HCT116 (cell line): ENCODE measurements around the gene MAP6D1. TPM values are rescaled to one million over a fixed set of nuclear protein-coding genes. Genes with fewer than 3 reads are reported as not detected.

Source experiments
- ATAC-seq: fragments of 200-7000 bp; cut with Tn5 transposase; 2 replicates; pipeline ENCODE4 v1.9.1; 2020; ENCODE audit warnings: mild to moderate bottlenecking, moderate library complexity
- BruUV-seq: library from RNA; stranded (reverse); fragments of 400-500 nt; replicated peaks from 2 replicates; lab custom pipeline; 2021; lab: Mats Ljungman, UMichigan
- CTCF ChIA-PET: fragments of 300-600 bp; sonication (Branson Sonifier 250); formaldehyde crosslinking; loops from one replicate; lab custom pipeline; 2021; ENCODE audit warnings: antibody characterized with exemption; lab: Charles Lee
- POLR2A ChIA-PET: fragments of 300-600, 350-600 bp; sonication (Branson Sonifier 250); formaldehyde crosslinking; loops from one replicate; lab custom pipeline; 2021; ENCODE audit warnings: antibody characterized with exemption; lab: Charles Lee
- RAD21 ChIA-PET, 2 experiments: fragments of 300-600 bp; sonication (Branson Sonifier 250); formaldehyde crosslinking; loops; one replicate each; lab custom pipeline; 2023; ENCODE audit warnings: low total read pairs in 2 of 2; ENCODE audit not compliant: uncharacterized antibody in 2 of 2, unreplicated experiment in 2 of 2, low non-redundant PET in 1 of 2; lab: Charles Lee
- DNase-seq: peaks from one replicate; pipeline ENCODE4 v3.0.0-alpha.2; 2010; ENCODE audit warnings: low read depth, low spot score
- H2AFZ ChIP-seq: fragments of 200-600 bp; shearing (Covaris generic), sonication (generic); 2 replicates; pipeline ENCODE4 v1.6.1; 2017; ENCODE audit warnings: low read depth, mixed run types, mixed read lengths, antibody characterized with exemption, low read length; ENCODE audit not compliant: poor library complexity, severe bottlenecking
- H3K27ac ChIP-seq: 2 replicates; pipeline ENCODE4 v1.5.1; 2012; ENCODE audit warnings: low read depth, low read length
- H3K27me3 ChIP-seq: fragments of 200-600 bp; sonication (generic); 2 replicates; pipeline ENCODE4 v1.6.1; 2016; ENCODE audit warnings: mixed run types, low read length, mixed read lengths; ENCODE audit not compliant: insufficient read depth
- H3K36me3 ChIP-seq, 2 experiments: fragments of 200-500 bp in 1 of 2; fragments of 200-600 bp in 1 of 2; sonication (Bioruptor generic) in 1 of 2; sonication (generic) in 1 of 2; 2 replicates each; pipeline versions ENCODE4 v1.5.1 to v1.6.1; 2014 to 2016; ENCODE audit warnings: low read length in 2 of 2, inconsistent platforms in 1 of 2, mixed read lengths in 1 of 2, mixed run types in 1 of 2; ENCODE audit not compliant: insufficient read depth in 2 of 2, control insufficient read depth in 1 of 2
- H3K4me1 ChIP-seq, 2 experiments: fragments of 200-600 bp in 1 of 2; sonication (generic) in 1 of 2; 2 replicates each; pipeline versions ENCODE4 v1.5.1 to v1.6.1; 2012 to 2017; ENCODE audit warnings: low read length in 2 of 2, inconsistent platforms in 1 of 2, mild to moderate bottlenecking in 1 of 2, mixed read lengths in 1 of 2, mixed run types in 1 of 2, moderate library complexity in 1 of 2; ENCODE audit not compliant: insufficient read depth in 2 of 2, control insufficient read depth in 1 of 2
- H3K4me2 ChIP-seq: fragments of 200-600 bp; sonication (generic); 2 replicates; pipeline ENCODE4 v1.6.1; 2017; ENCODE audit warnings: mixed run types, low read length, mixed read lengths
- H3K4me3 ChIP-seq, 2 experiments: fragments of 200-600 bp in 1 of 2; sonication (generic) in 1 of 2; replicated peaks in 1 of 2; 2 replicates each; pipeline ENCODE4 v1.5.1; 2011 to 2016; ENCODE audit warnings: low read length in 2 of 2, control low read depth in 1 of 2, low read depth in 1 of 2, mild to moderate bottlenecking in 1 of 2, mixed read lengths in 1 of 2, mixed run types in 1 of 2
- H3K79me2 ChIP-seq: fragments of 200-600 bp; sonication (generic); 2 replicates; pipeline ENCODE4 v1.6.1; 2017; ENCODE audit warnings: mild to moderate bottlenecking, mixed run types, low read length, moderate library complexity, mixed read lengths; ENCODE audit not compliant: insufficient read depth
- H3K9ac ChIP-seq: fragments of 200-600 bp; sonication (generic); 2 replicates; pipeline ENCODE4 v1.6.1; 2016; ENCODE audit warnings: low read length, mixed read lengths
- H3K9me2 ChIP-seq: fragments of 200-600 bp; sonication (generic), shearing (Covaris generic); 2 replicates; pipeline ENCODE4 v1.6.1; 2017; ENCODE audit warnings: mixed run types, mild to moderate bottlenecking, moderate library complexity; ENCODE audit not compliant: insufficient read depth
- H3K9me3 ChIP-seq, 2 experiments: fragments of 200-500 bp in 1 of 2; fragments of 200-600 bp in 1 of 2; sonication (Bioruptor generic) in 1 of 2; sonication (generic) in 1 of 2; 2 replicates each; pipeline ENCODE4 v1.6.1; 2014 to 2017; ENCODE audit warnings: low read length in 2 of 2, mixed read lengths in 2 of 2, inconsistent platforms in 1 of 2, low read depth in 1 of 2, mild to moderate bottlenecking in 1 of 2, mixed run types in 1 of 2, moderate library complexity in 1 of 2; ENCODE audit not compliant: control insufficient read depth in 1 of 2, insufficient read depth in 1 of 2
- H4K20me1 ChIP-seq: fragments of 200-600 bp; sonication (generic), shearing (Covaris generic); 2 replicates; pipeline ENCODE4 v1.6.1; 2017; ENCODE audit warnings: mixed run types, mild to moderate bottlenecking, moderate library complexity; ENCODE audit not compliant: insufficient read depth
- CBX3 ChIP-seq: IDR thresholded peaks from 2 replicates; pipeline ENCODE4 v1.6.1; 2012; ENCODE audit warnings: low read depth
- CEBPB ChIP-seq: IDR thresholded peaks from 2 replicates; pipeline ENCODE4 v1.6.1; 2012; ENCODE audit warnings: low read depth
- CTCF ChIP-seq, 3 experiments: fragments of 200-600 bp in 1 of 3; sonication (generic) in 1 of 3; IDR thresholded peaks in 2 of 3; conservative IDR thresholded peaks in 1 of 3; 2 replicates each; pipeline ENCODE4 v1.5.1; 2012 to 2017; ENCODE audit warnings: low read depth in 2 of 3, low read length in 2 of 3, antibody characterized with exemption in 1 of 3, borderline replicate concordance in 1 of 3, control low read depth in 1 of 3, mild to moderate bottlenecking in 1 of 3, mixed read lengths in 1 of 3, mixed run types in 1 of 3, moderate library complexity in 1 of 3; ENCODE audit not compliant: insufficient read depth in 1 of 3
- EGR1 ChIP-seq: IDR thresholded peaks from 2 replicates; pipeline ENCODE4 v1.6.1; 2012; ENCODE audit warnings: low read depth
- ELF1 ChIP-seq: IDR thresholded peaks from 2 replicates; pipeline ENCODE4 v1.6.1; 2012; ENCODE audit warnings: low read depth, borderline replicate concordance
- EZH2phosphoT487 ChIP-seq: fragments of 200-600 bp; IDR thresholded peaks from 2 replicates; pipeline ENCODE4 v1.6.1; 2018; ENCODE audit warnings: antibody characterized with exemption, borderline replicate concordance
- FOSL1 ChIP-seq: IDR thresholded peaks from 2 replicates; pipeline ENCODE4 v1.6.1; 2012; ENCODE audit warnings: low read depth
- POLR2A ChIP-seq: IDR thresholded peaks from 2 replicates; pipeline ENCODE4 v1.7.0; 2011; ENCODE audit warnings: borderline replicate concordance; ENCODE audit not compliant: insufficient read depth, insufficient read length; ENCODE audit errors: extremely low read depth
- POLR2AphosphoS5 ChIP-seq: IDR thresholded peaks from 2 replicates; pipeline ENCODE4 v1.6.1; 2011; ENCODE audit warnings: mild to moderate bottlenecking, low read depth, low read length, moderate library complexity
- RAD21 ChIP-seq: IDR thresholded peaks from 2 replicates; pipeline ENCODE4 v1.6.1; 2012; ENCODE audit warnings: low read depth, mild to moderate bottlenecking
- SRF ChIP-seq: IDR thresholded peaks from 2 replicates; pipeline ENCODE4 v1.6.1; 2012; ENCODE audit warnings: low read depth
- ZFX ChIP-seq: fragments of 450-650 bp; IDR thresholded peaks from 2 replicates; pipeline ENCODE4 v1.6.1; 2017
- intact Hi-C: fragments of 100-400 bp; cut with micrococcal nuclease; formaldehyde crosslinking; loops from 2 replicates; pipeline ENCODE4 v1.10.0; 2022
- total RNA-seq: library from RNA; stranded (reverse); gene quantifications from one replicate; pipeline ENCODE4 v1.2.1, GENCODE V29; 2021; ENCODE audit not compliant: unreplicated experiment
- TF ChIP-seq, protein P1 (sequence below): IDR thresholded peaks from 2 replicates; pipeline ENCODE4 v1.6.1; 2012
- TF ChIP-seq, protein P2 (sequence below): IDR thresholded peaks from 2 replicates; pipeline ENCODE4 v1.6.1; 2012
- TF ChIP-seq, protein P3 (sequence below): IDR thresholded peaks from 2 replicates; pipeline ENCODE4 v1.6.1; 2012; ENCODE audit warnings: low read depth

Gene MAP6D1
- total RNA-seq, 1 experiment from 2014 or later: 5.3 TPM

DNA sequence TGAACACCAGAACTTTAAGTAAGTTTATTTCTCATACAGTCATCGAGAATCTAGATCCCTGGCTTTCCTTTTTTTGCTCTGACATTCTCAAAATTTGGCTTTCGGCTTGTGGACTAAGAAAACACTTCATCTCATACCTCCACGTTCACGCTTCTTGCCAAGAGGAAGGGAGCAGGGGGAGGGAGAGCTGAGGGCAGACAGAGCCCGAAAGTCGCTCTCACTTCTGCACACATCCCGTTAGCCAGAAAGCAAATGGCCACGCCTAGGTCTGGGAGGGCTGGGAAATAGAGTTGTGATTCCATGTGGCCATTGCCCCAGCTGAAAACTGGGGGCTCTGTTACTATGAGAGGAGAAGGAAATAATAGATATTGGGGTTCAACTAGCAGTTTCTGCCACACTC, 57.3 kb downstream of the MAP6D1 start:
- ChIA-PET CTCF (no interaction called here), POLR2A (no interaction called here), RAD21 (no interaction called here)
- no peaks in the 10 kb centered on the region for H3K9me3 ChIP-seq
- H3K79me2 ChIP-seq: no peaks in the 10 kb centered on the region
- BruUV-seq: no TSS peak
- H4K20me1 ChIP-seq: peaks cover 6% of the 10 kb centered on the region; the same call in 1 of the 2 replicates
- intact Hi-C loops: no loop called here
- H3K9ac ChIP-seq: no peak overlapping the region
- no peaks in the 10 kb centered on the region for H3K4me1 ChIP-seq
- H2AFZ ChIP-seq: no peak overlapping the region
- H3K36me3 ChIP-seq: peaks cover 17 to 25% of the 10 kb centered on the region in 2 experiments
- no peak for DNase-seq
- H3K27me3 ChIP-seq: no peaks in the 10 kb centered on the region
- H3K27ac ChIP-seq: no peak overlapping the region
- no peak overlapping the region for H3K4me3 ChIP-seq
- no peaks in the 10 kb centered on the region for H3K9me2 ChIP-seq
- no peak overlapping the region for H3K4me2 ChIP-seq
- no peak for ATAC-seq
- no peak for TF ChIP-seq CBX3
- no peak for TF ChIP-seq FOSL1
- no peak for TF ChIP-seq ELF1
- TF ChIP-seq, protein P1, sequence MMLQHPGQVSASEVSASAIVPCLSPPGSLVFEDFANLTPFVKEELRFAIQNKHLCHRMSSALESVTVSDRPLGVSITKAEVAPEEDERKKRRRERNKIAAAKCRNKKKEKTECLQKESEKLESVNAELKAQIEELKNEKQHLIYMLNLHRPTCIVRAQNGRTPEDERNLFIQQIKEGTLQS: no peak
- no peak for TF ChIP-seq POLR2A
- TF ChIP-seq, protein P2, sequence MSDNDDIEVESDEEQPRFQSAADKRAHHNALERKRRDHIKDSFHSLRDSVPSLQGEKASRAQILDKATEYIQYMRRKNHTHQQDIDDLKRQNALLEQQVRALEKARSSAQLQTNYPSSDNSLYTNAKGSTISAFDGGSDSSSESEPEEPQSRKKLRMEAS: no peak
- TF ChIP-seq CEBPB: no peak
- TF ChIP-seq SRF: no peak
- no peak for TF ChIP-seq ZFX
- no peak for TF ChIP-seq POLR2AphosphoS5
- TF ChIP-seq EZH2phosphoT487: no peak
- TF ChIP-seq EGR1: no peak
- TF ChIP-seq RAD21: no peak
- TF ChIP-seq CTCF (IDR thresholded peaks at IDR 0.05 in 2 of 3, conservative IDR thresholded peaks at IDR 0.05 in 1 of 3; ENCODE audit: borderline replicate concordance in 1 of 3, insufficient read depth in 1 of 3, low read depth in 2 of 3, low read length in 2 of 3): no peak
- TF ChIP-seq, protein P3, sequence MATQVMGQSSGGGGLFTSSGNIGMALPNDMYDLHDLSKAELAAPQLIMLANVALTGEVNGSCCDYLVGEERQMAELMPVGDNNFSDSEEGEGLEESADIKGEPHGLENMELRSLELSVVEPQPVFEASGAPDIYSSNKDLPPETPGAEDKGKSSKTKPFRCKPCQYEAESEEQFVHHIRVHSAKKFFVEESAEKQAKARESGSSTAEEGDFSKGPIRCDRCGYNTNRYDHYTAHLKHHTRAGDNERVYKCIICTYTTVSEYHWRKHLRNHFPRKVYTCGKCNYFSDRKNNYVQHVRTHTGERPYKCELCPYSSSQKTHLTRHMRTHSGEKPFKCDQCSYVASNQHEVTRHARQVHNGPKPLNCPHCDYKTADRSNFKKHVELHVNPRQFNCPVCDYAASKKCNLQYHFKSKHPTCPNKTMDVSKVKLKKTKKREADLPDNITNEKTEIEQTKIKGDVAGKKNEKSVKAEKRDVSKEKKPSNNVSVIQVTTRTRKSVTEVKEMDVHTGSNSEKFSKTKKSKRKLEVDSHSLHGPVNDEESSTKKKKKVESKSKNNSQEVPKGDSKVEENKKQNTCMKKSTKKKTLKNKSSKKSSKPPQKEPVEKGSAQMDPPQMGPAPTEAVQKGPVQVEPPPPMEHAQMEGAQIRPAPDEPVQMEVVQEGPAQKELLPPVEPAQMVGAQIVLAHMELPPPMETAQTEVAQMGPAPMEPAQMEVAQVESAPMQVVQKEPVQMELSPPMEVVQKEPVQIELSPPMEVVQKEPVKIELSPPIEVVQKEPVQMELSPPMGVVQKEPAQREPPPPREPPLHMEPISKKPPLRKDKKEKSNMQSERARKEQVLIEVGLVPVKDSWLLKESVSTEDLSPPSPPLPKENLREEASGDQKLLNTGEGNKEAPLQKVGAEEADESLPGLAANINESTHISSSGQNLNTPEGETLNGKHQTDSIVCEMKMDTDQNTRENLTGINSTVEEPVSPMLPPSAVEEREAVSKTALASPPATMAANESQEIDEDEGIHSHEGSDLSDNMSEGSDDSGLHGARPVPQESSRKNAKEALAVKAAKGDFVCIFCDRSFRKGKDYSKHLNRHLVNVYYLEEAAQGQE: no peak
